ENCODE results near the gene GPX1. TPM values are rescaled to one million over a fixed set of nuclear protein-coding genes. Genes with fewer than 3 reads are reported as not detected.
"Not testable (repeated sequence)": the region's sequence is repeated elsewhere in the genome, so short reads cannot be mapped to it uniquely, and the experiment has no call there.

GPX1 gene
- total RNA-seq, 1 donor from 2014 or later = 80.3 TPM

GRCh38 chr3:49358884-49359225 is 702 bp upstream of the GPX1 start:
- no peak for FAIRE-seq
- DNase-seq (ENCODE audit: low spot score in 2 of 2) = no peak

DNA sequence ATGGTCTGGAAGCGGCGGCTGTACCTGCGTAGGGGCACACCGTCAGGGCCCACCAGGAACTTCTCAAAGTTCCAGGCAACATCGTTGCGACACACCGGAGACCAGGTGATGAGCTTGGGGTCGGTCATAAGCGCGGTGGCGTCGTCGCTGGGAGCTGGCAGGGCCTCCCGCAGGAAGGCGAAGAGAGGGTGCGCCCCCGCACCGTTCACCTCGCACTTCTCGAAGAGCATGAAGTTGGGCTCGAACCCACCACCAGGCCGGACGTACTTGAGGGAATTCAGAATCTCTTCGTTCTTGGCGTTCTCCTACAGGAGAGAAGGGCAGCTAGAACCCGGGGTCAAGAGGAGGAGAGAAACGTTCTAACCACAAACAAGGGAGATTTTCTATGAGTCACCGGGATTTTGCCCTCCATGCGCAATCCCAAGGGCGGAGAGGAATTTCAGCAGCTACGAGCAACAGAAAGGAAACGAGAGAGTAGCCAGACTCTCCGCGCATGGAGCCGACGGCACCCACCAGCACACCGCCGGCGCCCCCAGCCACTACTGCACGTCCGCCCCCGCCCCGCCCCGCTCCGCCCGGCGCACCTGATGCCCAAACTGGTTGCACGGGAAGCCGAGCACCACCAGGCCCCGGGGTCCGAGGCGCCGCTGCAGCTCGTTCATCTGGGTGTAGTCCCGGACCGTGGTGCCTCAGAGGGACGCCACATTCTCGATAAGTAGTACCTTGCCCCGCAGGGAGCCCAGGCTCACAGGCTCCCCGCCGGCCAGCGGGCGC is 523 bp downstream of the GPX1 start:
- not testable (repeated sequence) for FAIRE-seq
- DNase-seq (ENCODE audit: low spot score in 2 of 2) = peak in 1 of 2 donors; percentile 52

DNA sequence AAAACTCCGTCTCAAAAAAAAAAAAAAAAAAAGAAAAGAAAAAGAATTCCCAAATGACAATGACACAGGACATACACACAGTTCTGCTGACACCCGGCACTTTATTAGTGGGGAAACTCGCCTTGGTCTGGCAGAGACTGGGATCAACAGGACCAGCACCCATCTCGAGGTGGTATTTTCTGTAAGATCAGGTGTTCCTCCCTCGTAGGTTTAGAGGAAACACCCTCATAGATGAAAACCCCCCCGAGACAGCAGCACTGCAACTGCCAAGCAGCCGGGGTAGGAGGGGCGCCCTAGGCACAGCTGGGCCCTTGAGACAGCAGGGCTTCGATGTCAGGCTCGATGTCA is 1.1 kb downstream of the GPX1 start:
- not testable (repeated sequence) for FAIRE-seq; DNase-seq (ENCODE audit: low spot score in 2 of 2)

GRCh38 chr3:49352890-49353421 is 5.2 kb downstream of the GPX1 start:
- FAIRE-seq (no peak), DNase-seq (ENCODE audit: low spot score in 2 of 2) (no peak)

DNA sequence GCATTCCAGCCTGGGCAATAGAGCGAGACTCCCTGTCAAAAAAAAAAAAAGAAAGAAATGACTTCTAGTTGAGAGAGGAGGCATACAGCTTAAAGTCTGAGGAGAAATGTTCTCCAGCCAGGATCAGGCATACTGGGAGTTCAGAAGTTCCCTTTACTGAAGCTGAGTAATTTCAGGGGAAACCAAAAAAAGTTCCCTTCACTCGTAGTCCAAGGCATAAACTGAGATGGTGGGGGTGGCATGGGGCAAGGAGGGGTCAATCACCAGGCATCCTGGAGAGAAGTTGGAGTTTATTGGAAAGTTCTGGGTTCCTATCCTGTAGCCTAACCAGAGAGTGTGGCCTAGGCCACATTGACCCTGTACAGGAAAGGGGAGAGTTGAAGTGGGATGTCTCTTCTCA is 5.9 kb downstream of the GPX1 start:
- no peak for FAIRE-seq
- DNase-seq (ENCODE audit: low spot score in 2 of 2) = no peak

DNA sequence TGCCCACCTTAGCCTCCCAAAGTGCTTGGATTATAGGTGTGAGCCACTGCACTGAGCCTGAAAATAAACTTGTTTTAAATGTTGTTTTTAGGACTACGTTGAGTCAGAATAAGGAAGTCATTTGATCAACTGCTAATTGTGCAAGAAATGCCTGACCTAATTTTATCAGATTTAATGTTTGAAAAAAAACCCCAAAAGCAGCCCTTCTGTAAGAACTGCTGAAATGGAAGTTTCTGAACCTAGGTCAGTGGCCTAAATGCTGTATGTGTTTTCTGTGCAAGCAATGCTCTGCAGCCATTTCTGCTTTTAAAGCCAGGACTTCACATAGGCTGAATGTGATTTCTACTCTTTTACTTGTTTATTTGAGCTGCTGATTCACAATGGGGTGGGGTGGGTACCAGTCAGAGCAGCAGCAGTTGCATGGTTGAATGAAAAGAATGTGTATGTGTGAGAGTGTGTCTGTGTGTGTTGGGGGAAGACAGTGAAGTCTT is 6.6 kb downstream of the GPX1 start:
- FAIRE-seq = no peak

GRCh38 chr3:49349348-49350114 is 8.6 kb downstream of the GPX1 start:
- no peak for FAIRE-seq
- no peak for DNase-seq (ENCODE audit: low spot score in 2 of 2)

More for the DNA sequence above, 6.6 kb downstream of the GPX1 start:
- no peak for DNase-seq (ENCODE audit: low spot score in 2 of 2)

DNA sequence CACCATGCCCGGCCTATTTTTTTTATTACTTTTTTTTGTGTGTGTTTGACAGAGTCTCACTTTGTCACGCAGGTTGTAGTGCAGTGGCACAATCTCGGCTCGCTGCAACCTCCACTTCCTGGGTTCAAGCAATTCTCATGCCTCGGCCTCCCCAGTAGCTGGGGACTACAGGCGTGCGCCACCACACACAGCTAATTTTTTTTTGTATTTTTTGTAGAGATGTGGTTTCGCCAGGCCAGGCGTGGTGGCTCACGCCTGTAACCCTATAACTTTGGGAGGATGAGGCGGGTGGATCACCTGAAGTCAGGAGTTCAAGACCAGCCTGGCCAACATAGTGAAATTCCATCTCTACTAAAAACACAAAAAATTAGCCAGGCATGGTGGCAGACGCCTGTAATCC is 9.8 kb downstream of the GPX1 start:
- not testable (repeated sequence) for FAIRE-seq; DNase-seq (ENCODE audit: low spot score in 2 of 2)

DNA sequence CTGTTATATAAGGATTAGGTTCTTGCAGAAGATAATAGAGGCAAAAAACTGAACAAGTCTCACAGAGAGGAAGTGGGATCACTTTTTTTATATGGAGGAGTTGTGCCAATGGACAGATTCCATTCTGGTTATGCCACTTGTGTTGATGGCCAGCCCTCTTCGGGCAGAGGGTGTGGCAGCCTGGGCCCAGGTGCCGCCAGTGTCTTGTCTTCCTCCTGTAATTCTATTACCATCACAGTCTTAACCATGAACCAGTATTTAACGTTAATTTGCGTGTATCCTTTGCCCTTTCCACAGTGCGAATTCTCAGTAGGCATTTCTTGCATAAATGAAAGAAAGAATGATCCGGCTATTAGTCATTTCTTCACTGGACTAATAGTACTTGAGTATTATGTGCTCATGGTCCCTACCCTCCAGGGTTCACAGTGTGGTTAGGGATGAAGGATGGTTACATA is 11.3 kb downstream of the GPX1 start:
- DNase-seq (ENCODE audit: low spot score in 2 of 2) = no peak
- no peak for FAIRE-seq

DNA sequence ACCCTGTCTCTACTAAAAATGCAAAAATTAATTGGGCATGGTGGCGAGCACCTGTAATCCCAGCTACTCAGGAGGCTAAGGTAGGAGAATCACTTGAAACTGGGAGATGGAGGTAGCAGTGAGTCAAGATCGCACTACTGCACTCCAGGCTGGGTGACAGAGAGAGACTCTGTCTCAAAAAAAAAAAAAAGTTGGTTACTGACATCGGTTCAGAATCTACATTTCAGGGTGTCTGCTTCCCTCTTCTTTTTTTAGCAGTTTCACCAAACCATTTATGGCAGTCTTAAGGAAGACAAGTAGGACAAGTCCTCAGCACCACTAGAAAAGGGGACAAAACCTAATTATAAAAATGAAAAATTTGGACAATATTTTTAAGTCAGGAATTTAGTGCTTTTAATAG is 15.0 kb downstream of the GPX1 start:
- no peak for FAIRE-seq

GRCh38 chr3:49341996-49342395 is 16.2 kb downstream of the GPX1 start:
- DNase-seq (ENCODE audit: low spot score in 2 of 2) (no peak), FAIRE-seq (no peak)

More for the DNA sequence above, 15.0 kb downstream of the GPX1 start:
- no peak for DNase-seq (ENCODE audit: low spot score in 2 of 2)

- FAIRE-seq (no peak), DNase-seq (ENCODE audit: low spot score in 2 of 2) (peak; percentile 72 to 80)
Measured at GRCh38 chr3:49339941-49340800, 18.0 kb downstream of the GPX1 start, which contains the start of gene USP4. USP4 (minus strand) TSS chr3:49340053; CDS start chr3:49340024, 29 bp downstream.

GRCh38 chr3:49339581-49339940 is 18.6 kb downstream of the GPX1 start:
- DNase-seq (ENCODE audit: low spot score in 2 of 2) (no peak), FAIRE-seq (no peak)

GRCh38 chr3:49333916-49334633 is 24.1 kb downstream of the GPX1 start:
- DNase-seq (ENCODE audit: low spot score in 2 of 2) = no peak
- no peak for FAIRE-seq

DNA sequence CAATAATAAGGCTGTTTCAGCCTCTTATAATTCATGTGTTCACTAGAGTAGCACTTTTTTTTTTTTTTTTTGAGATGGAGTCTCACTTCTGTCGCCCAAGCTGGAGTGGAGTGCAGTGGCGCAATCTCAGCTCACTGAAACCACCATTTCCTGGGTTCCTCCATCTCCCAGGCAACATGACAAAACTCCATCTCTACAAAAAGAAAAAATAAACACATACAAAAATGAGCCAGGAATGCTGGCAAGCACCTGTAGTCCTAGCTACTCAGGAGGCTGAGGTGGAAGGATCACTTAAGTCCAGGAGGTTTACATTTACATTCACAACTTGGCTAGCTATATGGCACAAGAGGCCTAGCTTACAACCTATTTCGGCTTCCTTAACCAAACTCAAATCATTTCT is 25.1 kb downstream of the GPX1 start:
- DNase-seq (ENCODE audit: low spot score in 2 of 2) (no peak), FAIRE-seq (no peak)

GRCh38 chr3:49329186-49329585 is 29.0 kb downstream of the GPX1 start:
- DNase-seq (ENCODE audit: low spot score in 2 of 2) (no peak), FAIRE-seq (no peak)

- FAIRE-seq; DNase-seq (ENCODE audit: low spot score in 2 of 2): not testable (repeated sequence)
Measured at GRCh38 chr3:49328350-49328749, 29.8 kb downstream of the GPX1 start.

- DNase-seq (ENCODE audit: low spot score in 2 of 2) (no peak), FAIRE-seq (no peak)
Measured at GRCh38 chr3:49327485-49327884, 30.7 kb downstream of the GPX1 start.

GRCh38 chr3:49324768-49325167 is 33.4 kb downstream of the GPX1 start:
- FAIRE-seq (no peak), DNase-seq (ENCODE audit: low spot score in 2 of 2) (no peak)

Data from frontal cortex (tissue), 4 donors.